Measurements from ENCODE around the gene UTS2R. TPM values are rescaled to one million over a fixed set of nuclear protein-coding genes. Genes with fewer than 3 reads are reported as not detected.
"Not testable (repeated sequence)": the region's sequence is repeated elsewhere in the genome, so short reads cannot be mapped to it uniquely, and the experiment has no call there.

The UTS2R gene
- total RNA-seq, 4 donors from 2014 or later: not detected

- peaks cover 6 to 7% of the 10 kb centered on the region in 2 donors for H3K4me1 ChIP-seq
- H3K36me3 ChIP-seq: no peaks in the 10 kb centered on the region
- TF ChIP-seq POLR2A (IDR thresholded peaks at IDR 0.05): no peak
- TF ChIP-seq, protein P1, sequence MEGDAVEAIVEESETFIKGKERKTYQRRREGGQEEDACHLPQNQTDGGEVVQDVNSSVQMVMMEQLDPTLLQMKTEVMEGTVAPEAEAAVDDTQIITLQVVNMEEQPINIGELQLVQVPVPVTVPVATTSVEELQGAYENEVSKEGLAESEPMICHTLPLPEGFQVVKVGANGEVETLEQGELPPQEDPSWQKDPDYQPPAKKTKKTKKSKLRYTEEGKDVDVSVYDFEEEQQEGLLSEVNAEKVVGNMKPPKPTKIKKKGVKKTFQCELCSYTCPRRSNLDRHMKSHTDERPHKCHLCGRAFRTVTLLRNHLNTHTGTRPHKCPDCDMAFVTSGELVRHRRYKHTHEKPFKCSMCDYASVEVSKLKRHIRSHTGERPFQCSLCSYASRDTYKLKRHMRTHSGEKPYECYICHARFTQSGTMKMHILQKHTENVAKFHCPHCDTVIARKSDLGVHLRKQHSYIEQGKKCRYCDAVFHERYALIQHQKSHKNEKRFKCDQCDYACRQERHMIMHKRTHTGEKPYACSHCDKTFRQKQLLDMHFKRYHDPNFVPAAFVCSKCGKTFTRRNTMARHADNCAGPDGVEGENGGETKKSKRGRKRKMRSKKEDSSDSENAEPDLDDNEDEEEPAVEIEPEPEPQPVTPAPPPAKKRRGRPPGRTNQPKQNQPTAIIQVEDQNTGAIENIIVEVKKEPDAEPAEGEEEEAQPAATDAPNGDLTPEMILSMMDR (IDR thresholded peaks at IDR 0.05 in 4 of 5, conservative IDR thresholded peaks at IDR 0.05 in 1 of 5): no peak
- in situ Hi-C loops (cut with MboI; ENCODE audit: low sequenced_read_pairs in 4 of 4): no loop called here
- DNase-seq (no peak), ATAC-seq (no peak)
- no peak overlapping the region for H3K4me3 ChIP-seq
- no peaks in the 10 kb centered on the region for H3K9me3 ChIP-seq
- intact Hi-C loops (cut with DNase I; ENCODE audit: low total_unique reads): no loop called here
- H3K27ac ChIP-seq: no peak overlapping the region
- H3K27me3 ChIP-seq: peaks cover 54 to 59% (median 57%) of the 10 kb centered on the region in 3 donors
Measured at GRCh38 chr17:82377924-82378740, 6.6 kb downstream of the UTS2R start.

GRCh38 chr17:82378741-82379021 is 7.1 kb downstream of the UTS2R start:
- Histone ChIP-seq H3K36me3 (no peaks in the 10 kb centered on the region), H3K27ac (no peak overlapping the region), H3K4me3 (no peak overlapping the region), H3K9me3 (no peaks in the 10 kb centered on the region), H3K27me3 (peaks cover 53 to 63% (median 58%) of the 10 kb centered on the region in 3 donors), H3K4me1 (peaks cover 7 to 9% of the 10 kb centered on the region in 2 donors)
- intact Hi-C loops (cut with DNase I; ENCODE audit: low total_unique reads) (no loop called here), in situ Hi-C loops (cut with MboI; ENCODE audit: low sequenced_read_pairs in 4 of 4) (no loop called here)
- no peak for TF ChIP-seq POLR2A (IDR thresholded peaks at IDR 0.05)
- TF ChIP-seq, protein P1 (IDR thresholded peaks at IDR 0.05 in 4 of 5, conservative IDR thresholded peaks at IDR 0.05 in 1 of 5): no peak
- no peak for DNase-seq
- no peak for ATAC-seq

GRCh38 chr17:82380860-82381702 is 9.5 kb downstream of the UTS2R start:
- Histone ChIP-seq H3K9me3 (no peaks in the 10 kb centered on the region), H3K4me1 (peaks cover 21 to 29% of the 10 kb centered on the region in 2 donors), H3K27me3 (peaks cover 50 to 66% (median 51%) of the 10 kb centered on the region in 3 donors), H3K4me3 (peak overlapping the region in 1 of 4 donors; percentile 43), H3K36me3 (no peaks in the 10 kb centered on the region), H3K27ac (no peak overlapping the region)
- ATAC-seq (no peak), DNase-seq (no peak)
- intact Hi-C loops (cut with DNase I; ENCODE audit: low total_unique reads): no loop called here
- in situ Hi-C loops (cut with MboI; ENCODE audit: low sequenced_read_pairs in 4 of 4): no loop called here
- TF ChIP-seq, protein P1 (IDR thresholded peaks at IDR 0.05 in 4 of 5, conservative IDR thresholded peaks at IDR 0.05 in 1 of 5): no peak
- TF ChIP-seq POLR2A (IDR thresholded peaks at IDR 0.05): no peak

- H3K27ac ChIP-seq; H3K9me3 ChIP-seq; intact Hi-C loops (cut with DNase I; ENCODE audit: low total_unique reads); DNase-seq; ATAC-seq; H3K36me3 ChIP-seq; in situ Hi-C loops (cut with MboI; ENCODE audit: low sequenced_read_pairs in 4 of 4): not testable (repeated sequence)
- Histone ChIP-seq H3K27me3 (peaks cover 55 to 63% (median 56%) of the 10 kb centered on the region in 3 donors), H3K4me3 (peak overlapping the region in 1 of 4 donors; percentile 43), H3K4me1 (peaks cover 21 to 29% of the 10 kb centered on the region in 2 donors)
Measured at GRCh38 chr17:82381703-82382009, 10.1 kb downstream of the UTS2R start.

DNA sequence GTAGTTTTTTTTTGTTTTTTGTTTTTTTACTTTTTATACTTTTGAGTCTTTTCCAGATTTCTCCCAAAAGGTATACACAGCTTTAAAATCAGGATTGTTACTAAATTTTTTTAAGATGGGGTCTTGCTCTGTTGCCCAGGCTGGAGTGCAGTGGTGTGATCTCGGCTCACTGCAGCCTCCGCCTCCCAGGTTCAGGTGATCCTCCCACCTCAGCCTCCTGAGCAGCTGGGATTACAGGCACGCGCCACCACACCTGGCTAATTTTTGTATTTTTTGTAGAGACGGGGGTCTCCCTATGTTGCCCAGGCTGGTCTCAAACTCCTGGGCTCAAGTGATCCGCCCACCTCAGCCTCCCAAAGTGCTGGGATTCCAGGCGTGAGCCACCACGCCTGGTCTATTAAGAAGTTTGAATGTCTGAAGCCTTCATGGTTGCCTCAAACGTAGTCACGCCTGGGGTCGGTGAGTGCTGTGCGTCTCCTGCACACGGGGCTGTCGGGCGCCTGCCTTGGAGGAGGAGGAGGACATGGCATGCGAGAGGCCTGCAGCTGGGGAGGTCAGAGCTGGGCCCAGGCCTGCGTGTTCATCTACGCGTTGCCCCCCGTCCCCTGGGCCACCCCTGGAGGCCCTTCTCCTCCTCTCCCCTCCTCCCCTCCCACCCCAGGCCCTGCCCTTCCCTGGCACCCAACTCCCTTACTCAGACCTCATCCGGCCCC is 10.8 kb downstream of the UTS2R start:
- intact Hi-C loops (cut with DNase I; ENCODE audit: low total_unique reads); H3K9me3 ChIP-seq; DNase-seq; H3K4me3 ChIP-seq; H3K27ac ChIP-seq; H3K36me3 ChIP-seq; in situ Hi-C loops (cut with MboI; ENCODE audit: low sequenced_read_pairs in 4 of 4); ATAC-seq: not testable (repeated sequence)
- Histone ChIP-seq H3K4me1 (peaks cover 21 to 29% of the 10 kb centered on the region in 2 donors), H3K27me3 (peaks cover 59 to 64% (median 61%) of the 10 kb centered on the region in 3 donors)
